IPS-18c (cell line): Measurements from ENCODE around the gene CERS1.

Source experiments
- H3K4me3 ChIP-seq: 2 replicates; pipeline ENCODE4 v1.7.0; 2013; ENCODE audit warnings: low read depth, mild to moderate bottlenecking, low read length, moderate library complexity; ENCODE audit not compliant: insufficient read depth
- H3K9me3 ChIP-seq: one replicate; pipeline ENCODE4 v1.6.1; 2013; ENCODE audit warnings: mild to moderate bottlenecking, low read length, moderate library complexity; ENCODE audit not compliant: control insufficient read depth, insufficient read depth

Gene CERS1

GRCh38 chr19:18840288-18841267 lies 55.4 kb downstream of the CERS1 start:
- Histone ChIP-seq H3K9me3 (peaks cover 2% of the 10 kb centered on the region), H3K4me3 (no peak overlapping the region)

GRCh38 chr19:18839465-18840287 lies 56.3 kb downstream of the CERS1 start:
- Histone ChIP-seq H3K9me3 (peaks cover 2% of the 10 kb centered on the region), H3K4me3 (no peak overlapping the region)

GRCh38 chr19:18834644-18834984 lies 61.3 kb downstream of the CERS1 start:
- H3K4me3 ChIP-seq = 0 out of 2 replicates have a peak overlapping the region, but pooled peaks have one; percentile 50
- no peaks in the 10 kb centered on the region for H3K9me3 ChIP-seq

- H3K9me3 ChIP-seq = no peaks in the 10 kb centered on the region
- peak overlapping the region; percentile 50 for H3K4me3 ChIP-seq
These were observed 61.9 kb downstream of the CERS1 start for GRCh38 chr19:18833849-18834643.

- H3K4me3 ChIP-seq = peak overlapping the region; percentile 50
- H3K9me3 ChIP-seq = no peaks in the 10 kb centered on the region
These were observed 62.8 kb downstream of the CERS1 start for GRCh38 chr19:18833141-18833476.

GRCh38 chr19:18832306-18833140 lies 63.4 kb downstream of the CERS1 start:
- peak overlapping the region; percentile 50 for H3K4me3 ChIP-seq
- H3K9me3 ChIP-seq = no peaks in the 10 kb centered on the region

- Histone ChIP-seq H3K9me3 (peaks cover 4% of the 10 kb centered on the region), H3K4me3 (peak within 1 kb of the TSS; percentile 50)
These were observed 64.2 kb downstream of the CERS1 start, which contains the start of gene UPF1 for GRCh38 chr19:18831524-18832305. TSS of gene UPF1 (plus strand) at chr19:18831959. CDS start at chr19:18832210, 251 bp downstream.

- H3K9me3 ChIP-seq = peaks cover 4% of the 10 kb centered on the region
- H3K4me3 ChIP-seq = no peak overlapping the region
These were observed 65.5 kb downstream of the CERS1 start for GRCh38 chr19:18830488-18830887.

- H3K4me3 ChIP-seq = no peak overlapping the region
These were observed 67.2 kb downstream of the CERS1 start for GRCh38 chr19:18828786-18829185.

More at GRCh38 chr19:18828786-18829185, 67.2 kb downstream of the CERS1 start:
- H3K9me3 ChIP-seq = peaks cover 4% of the 10 kb centered on the region
